Measurements from ENCODE around the gene KDM5C. TPM values are rescaled to one million over a fixed set of nuclear protein-coding genes. Genes with fewer than 3 reads are reported as not detected.
"Not testable (repeated sequence)": the region's sequence is repeated elsewhere in the genome, so short reads cannot be mapped to it uniquely, and the experiment has no call there.

KDM5C gene
- total RNA-seq, 1 donor from 2014 or later = 114 TPM

- TF ChIP-seq CTCF (IDR thresholded peaks at IDR 0.05; ENCODE audit: insufficient read depth, low read length, poor library complexity, severe bottlenecking) = no peak
- peak; percentile 9 for DNase-seq (ENCODE audit: low read depth)
- H3K36me3 ChIP-seq (ENCODE audit: control insufficient read depth, insufficient read depth, low read length) = no peaks in the 10 kb centered on the region
These were observed 40.2 kb downstream of the KDM5C start for GRCh38 chrX:53184836-53185235.

GRCh38 chrX:53171356-53171755 lies 53.7 kb downstream of the KDM5C start:
- no peak for TF ChIP-seq CTCF (IDR thresholded peaks at IDR 0.05; ENCODE audit: insufficient read depth, low read length, poor library complexity, severe bottlenecking)
- Histone ChIP-seq H3K4me3 (ENCODE audit: low read depth, low read length) (no peak overlapping the region), H3K36me3 (ENCODE audit: control insufficient read depth, insufficient read depth, low read length) (no peaks in the 10 kb centered on the region), H3K27me3 (ENCODE audit: control insufficient read depth, insufficient read depth, low read length) (no peaks in the 10 kb centered on the region)
- no peak for DNase-seq (ENCODE audit: low read depth)

More at GRCh38 chrX:53184836-53185235, 40.2 kb downstream of the KDM5C start:
- Histone ChIP-seq H3K4me3 (ENCODE audit: low read depth, low read length) (no peak overlapping the region), H3K27me3 (ENCODE audit: control insufficient read depth, insufficient read depth, low read length) (no peaks in the 10 kb centered on the region)

GRCh38 chrX:53166103-53166502 lies 58.9 kb downstream of the KDM5C start:
- Histone ChIP-seq H3K27me3 (ENCODE audit: control insufficient read depth, insufficient read depth, low read length) (no peaks in the 10 kb centered on the region), H3K4me3 (ENCODE audit: low read depth, low read length) (no peak overlapping the region), H3K36me3 (ENCODE audit: control insufficient read depth, insufficient read depth, low read length) (no peaks in the 10 kb centered on the region)
- no peak for TF ChIP-seq CTCF (IDR thresholded peaks at IDR 0.05; ENCODE audit: insufficient read depth, low read length, poor library complexity, severe bottlenecking)
- no peak for DNase-seq (ENCODE audit: low read depth)

GRCh38 chrX:53164566-53164965 lies 60.4 kb downstream of the KDM5C start:
- DNase-seq (ENCODE audit: low read depth); H3K4me3 ChIP-seq (ENCODE audit: low read depth, low read length); H3K36me3 ChIP-seq (ENCODE audit: control insufficient read depth, insufficient read depth, low read length); H3K27me3 ChIP-seq (ENCODE audit: control insufficient read depth, insufficient read depth, low read length): not testable (repeated sequence)

- no peaks in the 10 kb centered on the region for H3K27me3 ChIP-seq (ENCODE audit: control insufficient read depth, insufficient read depth, low read length)
- H3K4me3 ChIP-seq (ENCODE audit: low read depth, low read length) = no peak overlapping the region
- H3K36me3 ChIP-seq (ENCODE audit: control insufficient read depth, insufficient read depth, low read length) = no peaks in the 10 kb centered on the region
- TF ChIP-seq CTCF (IDR thresholded peaks at IDR 0.05; ENCODE audit: insufficient read depth, low read length, poor library complexity, severe bottlenecking) = no peak
- no peak for DNase-seq (ENCODE audit: low read depth)
These were observed 61.6 kb downstream of the KDM5C start for GRCh38 chrX:53163436-53163835.

- Histone ChIP-seq H3K4me3 (ENCODE audit: low read depth, low read length) (no peak overlapping the region), H3K27me3 (ENCODE audit: control insufficient read depth, insufficient read depth, low read length) (no peaks in the 10 kb centered on the region), H3K36me3 (ENCODE audit: control insufficient read depth, insufficient read depth, low read length) (no peaks in the 10 kb centered on the region)
- no peak for DNase-seq (ENCODE audit: low read depth)
- no peak for TF ChIP-seq CTCF (IDR thresholded peaks at IDR 0.05; ENCODE audit: insufficient read depth, low read length, poor library complexity, severe bottlenecking)
These were observed 64.6 kb downstream of the KDM5C start for GRCh38 chrX:53160297-53160983.
